ENCODE measurements around the gene WDR55. TPM values are rescaled to one million over a fixed set of nuclear protein-coding genes. Genes with fewer than 3 reads are reported as not detected.

Gene WDR55
- total RNA-seq, 1 experiment from 2014 or later = 49.2 TPM

DNA sequence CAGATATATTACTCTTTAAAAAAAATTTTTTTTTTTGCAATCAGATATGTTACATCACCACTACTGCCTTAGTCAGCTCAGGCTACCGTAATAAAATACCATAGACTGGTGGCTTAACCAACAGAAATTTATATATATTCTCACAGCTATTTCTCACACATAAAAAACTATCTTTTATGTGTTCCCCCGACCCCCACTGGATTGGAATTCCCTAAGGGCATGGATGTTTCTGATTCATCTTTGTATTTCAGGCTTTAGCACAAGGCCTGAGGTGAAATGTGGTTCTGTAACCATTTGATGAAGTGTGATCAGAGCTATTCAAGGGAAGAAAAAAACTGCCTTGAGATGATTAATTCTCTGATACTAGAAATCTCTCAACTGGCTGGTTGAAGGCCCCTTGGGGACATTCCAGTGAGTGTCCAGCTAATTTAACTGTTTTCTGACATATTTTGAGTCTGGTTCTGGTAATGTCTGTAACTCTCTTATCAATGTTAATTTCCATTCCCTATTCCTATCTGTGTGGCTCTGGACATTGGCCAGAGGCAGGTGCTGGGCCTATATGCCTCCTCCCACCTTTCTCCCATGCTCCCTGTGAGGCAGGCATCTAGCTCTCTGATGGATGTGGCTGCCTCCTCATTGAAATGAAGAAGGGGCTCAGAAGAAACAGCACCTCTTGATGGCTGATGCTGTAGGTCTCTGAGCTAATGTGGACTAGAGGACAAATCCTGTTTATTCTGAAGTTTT lies 34.2 kb upstream of the WDR55 start:
- intact Hi-C loops (cut with micrococcal nuclease; ENCODE audit: unreplicated experiment) (no loop called here), in situ Hi-C loops (cut with HindIII; ENCODE audit: low pct_unique_long_range_greater_than_20kb, low sequenced_read_pairs) (no loop called here)
- TF ChIP-seq, protein P1, sequence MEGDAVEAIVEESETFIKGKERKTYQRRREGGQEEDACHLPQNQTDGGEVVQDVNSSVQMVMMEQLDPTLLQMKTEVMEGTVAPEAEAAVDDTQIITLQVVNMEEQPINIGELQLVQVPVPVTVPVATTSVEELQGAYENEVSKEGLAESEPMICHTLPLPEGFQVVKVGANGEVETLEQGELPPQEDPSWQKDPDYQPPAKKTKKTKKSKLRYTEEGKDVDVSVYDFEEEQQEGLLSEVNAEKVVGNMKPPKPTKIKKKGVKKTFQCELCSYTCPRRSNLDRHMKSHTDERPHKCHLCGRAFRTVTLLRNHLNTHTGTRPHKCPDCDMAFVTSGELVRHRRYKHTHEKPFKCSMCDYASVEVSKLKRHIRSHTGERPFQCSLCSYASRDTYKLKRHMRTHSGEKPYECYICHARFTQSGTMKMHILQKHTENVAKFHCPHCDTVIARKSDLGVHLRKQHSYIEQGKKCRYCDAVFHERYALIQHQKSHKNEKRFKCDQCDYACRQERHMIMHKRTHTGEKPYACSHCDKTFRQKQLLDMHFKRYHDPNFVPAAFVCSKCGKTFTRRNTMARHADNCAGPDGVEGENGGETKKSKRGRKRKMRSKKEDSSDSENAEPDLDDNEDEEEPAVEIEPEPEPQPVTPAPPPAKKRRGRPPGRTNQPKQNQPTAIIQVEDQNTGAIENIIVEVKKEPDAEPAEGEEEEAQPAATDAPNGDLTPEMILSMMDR (IDR thresholded peaks at IDR 0.05) = no peak
- TF ChIP-seq, protein P2, sequence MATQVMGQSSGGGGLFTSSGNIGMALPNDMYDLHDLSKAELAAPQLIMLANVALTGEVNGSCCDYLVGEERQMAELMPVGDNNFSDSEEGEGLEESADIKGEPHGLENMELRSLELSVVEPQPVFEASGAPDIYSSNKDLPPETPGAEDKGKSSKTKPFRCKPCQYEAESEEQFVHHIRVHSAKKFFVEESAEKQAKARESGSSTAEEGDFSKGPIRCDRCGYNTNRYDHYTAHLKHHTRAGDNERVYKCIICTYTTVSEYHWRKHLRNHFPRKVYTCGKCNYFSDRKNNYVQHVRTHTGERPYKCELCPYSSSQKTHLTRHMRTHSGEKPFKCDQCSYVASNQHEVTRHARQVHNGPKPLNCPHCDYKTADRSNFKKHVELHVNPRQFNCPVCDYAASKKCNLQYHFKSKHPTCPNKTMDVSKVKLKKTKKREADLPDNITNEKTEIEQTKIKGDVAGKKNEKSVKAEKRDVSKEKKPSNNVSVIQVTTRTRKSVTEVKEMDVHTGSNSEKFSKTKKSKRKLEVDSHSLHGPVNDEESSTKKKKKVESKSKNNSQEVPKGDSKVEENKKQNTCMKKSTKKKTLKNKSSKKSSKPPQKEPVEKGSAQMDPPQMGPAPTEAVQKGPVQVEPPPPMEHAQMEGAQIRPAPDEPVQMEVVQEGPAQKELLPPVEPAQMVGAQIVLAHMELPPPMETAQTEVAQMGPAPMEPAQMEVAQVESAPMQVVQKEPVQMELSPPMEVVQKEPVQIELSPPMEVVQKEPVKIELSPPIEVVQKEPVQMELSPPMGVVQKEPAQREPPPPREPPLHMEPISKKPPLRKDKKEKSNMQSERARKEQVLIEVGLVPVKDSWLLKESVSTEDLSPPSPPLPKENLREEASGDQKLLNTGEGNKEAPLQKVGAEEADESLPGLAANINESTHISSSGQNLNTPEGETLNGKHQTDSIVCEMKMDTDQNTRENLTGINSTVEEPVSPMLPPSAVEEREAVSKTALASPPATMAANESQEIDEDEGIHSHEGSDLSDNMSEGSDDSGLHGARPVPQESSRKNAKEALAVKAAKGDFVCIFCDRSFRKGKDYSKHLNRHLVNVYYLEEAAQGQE (IDR thresholded peaks at IDR 0.05; ENCODE audit: insufficient read depth in 1 of 2, low read depth in 2 of 2, low read length in 1 of 2) = no peak
- TF ChIP-seq POLR2AphosphoS5 (IDR thresholded peaks at IDR 0.05; ENCODE audit: low read depth, low read length) = no peak
- no peak for TF ChIP-seq SIN3A (IDR thresholded peaks at IDR 0.05; ENCODE audit: borderline replicate concordance, insufficient read depth, low read depth, low read length)
- TF ChIP-seq TCF7L2 (IDR thresholded peaks at IDR 0.05; ENCODE audit: low read depth, low read length) = no peak
- DNase-seq (ENCODE audit: low read depth, low spot score) (no peak), ATAC-seq (no peak)
- BruUV-seq (replicated peaks) = no TSS peak
- Histone ChIP-seq H3K27ac (ENCODE audit: low read length) (no peak overlapping the region), H3K4me1 (ENCODE audit: control insufficient read depth, insufficient read depth, low read length) (peaks cover 8% of the 10 kb centered on the region), H3K9me3 (ENCODE audit: control insufficient read depth, insufficient read depth, low read depth, low read length) (peaks cover 15% of the 10 kb centered on the region; the same call in 1 of the 2 replicates), H3K36me3 (ENCODE audit: control insufficient read depth, insufficient read depth, low read length) (no peaks in the 10 kb centered on the region), H3K27me3 (ENCODE audit: control insufficient read depth, insufficient read depth, low read length) (no peaks in the 10 kb centered on the region), H3K4me3 (ENCODE audit: low read depth in 2 of 2, low read length in 2 of 2) (no peak overlapping the region)
- CTCF ChIA-PET = no interaction called here
- POLR2A ChIA-PET = interaction anchor here (0.6 kb wide), 1 partner anchor 220 kb away, joined by 3 read pairs; no protein-coding TSS in a partner anchor

DNA sequence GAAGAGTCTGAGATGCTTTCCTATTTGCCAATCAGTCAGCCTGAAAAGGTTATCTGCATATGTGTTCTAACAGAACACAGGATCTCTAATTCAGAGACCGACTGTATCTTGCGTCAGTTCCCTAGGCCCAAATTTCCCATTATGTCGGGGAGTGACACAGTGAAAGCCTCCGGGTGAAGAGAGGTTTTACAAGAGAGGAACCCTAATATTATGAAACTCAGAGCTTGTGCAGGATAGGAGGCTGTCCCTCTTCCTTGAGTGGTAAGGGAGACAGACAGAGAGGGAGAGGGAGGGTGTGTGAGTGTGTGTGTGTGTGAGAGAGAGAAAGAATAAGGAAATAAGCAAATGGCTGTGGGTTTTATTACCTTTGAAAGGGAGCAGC lies 33.7 kb upstream of the WDR55 start:
- H3K36me3 ChIP-seq (ENCODE audit: control insufficient read depth, insufficient read depth, low read length) = no peaks in the 10 kb centered on the region
- H3K27ac ChIP-seq (ENCODE audit: low read length) = no peak overlapping the region
- DNase-seq (ENCODE audit: low read depth, low spot score) (no peak), ATAC-seq (no peak)
- in situ Hi-C loops (cut with HindIII; ENCODE audit: low pct_unique_long_range_greater_than_20kb, low sequenced_read_pairs) (no loop called here), intact Hi-C loops (cut with micrococcal nuclease; ENCODE audit: unreplicated experiment) (no loop called here)
- peaks cover 15% of the 10 kb centered on the region; the same call in 1 of the 2 replicates for H3K9me3 ChIP-seq (ENCODE audit: control insufficient read depth, insufficient read depth, low read depth, low read length)
- POLR2A ChIA-PET = no interaction called here
- peaks cover 8% of the 10 kb centered on the region for H3K4me1 ChIP-seq (ENCODE audit: control insufficient read depth, insufficient read depth, low read length)
- TF ChIP-seq TCF7L2 (IDR thresholded peaks at IDR 0.05; ENCODE audit: low read depth, low read length) (no peak), POLR2AphosphoS5 (IDR thresholded peaks at IDR 0.05; ENCODE audit: low read depth, low read length) (no peak)
- H3K4me3 ChIP-seq (ENCODE audit: low read depth in 2 of 2, low read length in 2 of 2) = no peak overlapping the region
- no TSS peak for BruUV-seq (replicated peaks)
- CTCF ChIA-PET = no interaction called here
- no peaks in the 10 kb centered on the region for H3K27me3 ChIP-seq (ENCODE audit: control insufficient read depth, insufficient read depth, low read length)

DNA sequence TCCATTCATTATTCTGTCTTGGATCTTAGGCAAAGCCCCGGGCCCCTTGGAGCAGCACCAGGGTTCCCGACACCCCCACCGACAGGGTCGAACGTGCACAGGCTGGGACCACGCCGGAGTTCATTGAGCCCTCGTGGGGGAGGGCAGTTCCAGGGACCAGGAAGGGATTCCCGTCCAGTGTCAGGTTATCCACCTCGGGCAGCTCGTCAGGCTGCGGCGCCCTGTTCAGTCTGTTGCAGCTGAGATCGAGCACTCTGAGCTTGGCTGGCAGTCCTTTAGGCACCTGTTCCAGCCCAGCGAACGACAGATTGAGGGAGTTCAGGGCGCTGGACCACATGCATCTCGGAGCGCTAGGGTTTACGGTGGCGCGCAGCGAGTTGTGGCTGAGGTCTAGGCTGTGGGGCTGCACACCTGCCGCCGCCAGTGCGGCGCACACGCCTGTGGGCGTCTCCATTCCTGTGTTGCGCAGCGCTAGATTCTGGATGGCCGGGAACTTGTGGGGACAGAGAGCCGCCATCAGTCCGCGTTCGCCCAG lies 32.8 kb upstream of the WDR55 start:
- intact Hi-C loops (cut with micrococcal nuclease; ENCODE audit: unreplicated experiment) (no loop called here), in situ Hi-C loops (cut with HindIII; ENCODE audit: low pct_unique_long_range_greater_than_20kb, low sequenced_read_pairs) (no loop called here)
- TF ChIP-seq, protein P2 (IDR thresholded peaks at IDR 0.05; ENCODE audit: insufficient read depth in 1 of 2, low read depth in 2 of 2, low read length in 1 of 2) = no peak
- no peak for TF ChIP-seq TCF7L2 (IDR thresholded peaks at IDR 0.05; ENCODE audit: low read depth, low read length)
- TF ChIP-seq, protein P1 (IDR thresholded peaks at IDR 0.05) = no peak
- no peak for TF ChIP-seq SIN3A (IDR thresholded peaks at IDR 0.05; ENCODE audit: borderline replicate concordance, insufficient read depth, low read depth, low read length)
- TF ChIP-seq POLR2AphosphoS5 (IDR thresholded peaks at IDR 0.05; ENCODE audit: low read depth, low read length) = no peak
- Histone ChIP-seq H3K9me3 (ENCODE audit: control insufficient read depth, insufficient read depth, low read depth, low read length) (peaks cover 13% of the 10 kb centered on the region; the same call in 1 of the 2 replicates), H3K27ac (ENCODE audit: low read length) (no peak overlapping the region), H3K4me3 (ENCODE audit: low read depth in 2 of 2, low read length in 2 of 2) (peak overlapping the region; percentile 41 to 54), H3K36me3 (ENCODE audit: control insufficient read depth, insufficient read depth, low read length) (no peaks in the 10 kb centered on the region), H3K27me3 (ENCODE audit: control insufficient read depth, insufficient read depth, low read length) (no peaks in the 10 kb centered on the region), H3K4me1 (ENCODE audit: control insufficient read depth, insufficient read depth, low read length) (peaks cover 8% of the 10 kb centered on the region)
- DNase-seq (ENCODE audit: low read depth, low spot score) (no peak), ATAC-seq (peak; percentile 33)
- ChIA-PET POLR2A (no interaction called here), CTCF (no interaction called here)
- no TSS peak for BruUV-seq (replicated peaks)

All from Panc1 (cell line).